BJ (cell line): ENCODE measurements around the gene ATP6V0A1. TPM values are rescaled to one million over a fixed set of nuclear protein-coding genes. Genes with fewer than 3 reads are reported as not detected.

Experiments
- CTCF ChIA-PET: fragments of 350-600 bp; formaldehyde crosslinking; extraction: SDS; loops from one replicate; lab custom pipeline; 2021; ENCODE audit warnings: antibody characterized with exemption, inconsistent platforms; lab: Yijun Ruan, JAX
- POLR2A ChIA-PET: fragments of 300-600 bp; sonication (Branson Sonifier 250); formaldehyde crosslinking; extraction: SDS; loops from one replicate; lab custom pipeline; 2021; ENCODE audit warnings: antibody characterized with exemption; lab: Charles Lee
- DNase-seq: peaks from one replicate; pipeline ENCODE4 v3.0.0-alpha.2; 2011; ENCODE audit warnings: low read depth
- H3K27me3 ChIP-seq: 2 replicates; pipeline ENCODE4 v1.6.0; 2011; ENCODE audit warnings: low read length; ENCODE audit not compliant: control insufficient read depth, insufficient read depth
- H3K36me3 ChIP-seq: 2 replicates; pipeline ENCODE4 v1.5.1; 2011; ENCODE audit warnings: low read length; ENCODE audit not compliant: control insufficient read depth, insufficient read depth
- H3K4me3 ChIP-seq: 2 replicates; pipeline ENCODE4 v1.5.1; 2011; ENCODE audit warnings: low read depth, mild to moderate bottlenecking, control low read depth, low read length
- CTCF ChIP-seq: IDR thresholded peaks from 2 replicates; pipeline ENCODE4 v1.5.1; 2011; ENCODE audit warnings: low read depth, mild to moderate bottlenecking, control low read depth, inconsistent platforms, low read length, moderate library complexity; ENCODE audit not compliant: insufficient read depth
- polyA plus RNA-seq: library from polyadenylated mRNA; depleted of rRNA; stranded (reverse); fragments of >200 nt; gene quantifications from 2 replicates; pipeline ENCODE4 v1.2.3, GENCODE V29; 2011; rRNA removed
- small RNA-seq: library from RNA; depleted of rRNA; stranded (forward); fragments of <200 nt; gene quantifications from one replicate; pipeline ENCODE3, GENCODE V24; 2012; ENCODE audit warnings: low replicate concordance, low read depth; ENCODE audit not compliant: insufficient read length

The ATP6V0A1 gene
- polyA plus RNA-seq, 1 experiment = 37.1 TPM

- TF ChIP-seq CTCF = no peak
- H3K36me3 ChIP-seq = peaks cover 48% of the 10 kb centered on the region
- no peak for DNase-seq
- CTCF ChIA-PET = interaction anchor here (1.1 to 2.0 kb wide), 2 partner anchors 9 to 111 kb away, joined by 3 to 11 read pairs; partner anchors contain the start of gene PSMC3IP
- POLR2A ChIA-PET = interaction anchor here (0.7 kb wide), 1 partner anchor 41 kb away, joined by 3 read pairs; the partner anchor contains the start of gene TUBG1
- H3K4me3 ChIP-seq = no peak overlapping the region
- no peaks in the 10 kb centered on the region for H3K27me3 ChIP-seq
Measured at GRCh38 chr17:42568341-42569111, 109.8 kb downstream of the ATP6V0A1 start.

GRCh38 chr17:42571435-42572225, 113.0 kb downstream of the ATP6V0A1 start:
- POLR2A ChIA-PET = no interaction called here
- Histone ChIP-seq H3K4me3 (no peak overlapping the region), H3K27me3 (no peaks in the 10 kb centered on the region), H3K36me3 (peaks cover 31% of the 10 kb centered on the region)
- no peak for DNase-seq
- CTCF ChIA-PET = no interaction called here
- no peak for TF ChIP-seq CTCF

Small RNA genes within 50 kb of the gene (small RNA-seq; reads per million reads assigned to genes)
- gene MIR548AT = 1.1 reads per million
- not detected for gene RNU7-97P

Other genes starting within 250 kb of the ATP6V0A1 start
- 29.8 and 37.2 TPM in 2 replicates for gene STAT5B, start 182.5 kb upstream of the ATP6V0A1 start, polyA plus RNA-seq
- gene STAT5A, start 170.4 kb upstream of the ATP6V0A1 start, polyA plus RNA-seq = 6.2 and 17.2 TPM in 2 replicates
- 62.0 and 74.4 TPM in 2 replicates for gene STAT3, start 70.4 kb upstream of the ATP6V0A1 start, polyA plus RNA-seq
- 607 and 734 TPM in 2 replicates for gene CAVIN1, start 35.6 kb upstream of the ATP6V0A1 start, polyA plus RNA-seq
- gene NAGLU, start 77.4 kb downstream of the ATP6V0A1 start, polyA plus RNA-seq = 16.3 and 45.3 TPM in 2 replicates
- 0.49 and 0.54 TPM in 2 replicates for gene HSD17B1, start 94.0 kb downstream of the ATP6V0A1 start, polyA plus RNA-seq
- gene COASY, start 103.3 kb downstream of the ATP6V0A1 start, polyA plus RNA-seq = 28.6 and 41.5 TPM in 2 replicates
- 40.9 and 50.1 TPM in 2 replicates for gene MLX, start 108.2 kb downstream of the ATP6V0A1 start, polyA plus RNA-seq
- 3.4 and 5.8 TPM in 2 replicates for gene PSMC3IP, start 118.9 kb downstream of the ATP6V0A1 start, polyA plus RNA-seq
- 28.4 and 54.4 TPM in 2 replicates for gene RETREG3, start 150.5 kb downstream of the ATP6V0A1 start, polyA plus RNA-seq
- 37.2 and 66.1 TPM in 2 replicates for gene TUBG1, start 150.8 kb downstream of the ATP6V0A1 start, polyA plus RNA-seq
- 11.4 and 15.1 TPM in 2 replicates for gene TUBG2, start 200.4 kb downstream of the ATP6V0A1 start, polyA plus RNA-seq
- 5.6 and 9.1 TPM in 2 replicates for gene PLEKHH3, start 218.1 kb downstream of the ATP6V0A1 start, polyA plus RNA-seq
- gene CCR10, start 223.0 kb downstream of the ATP6V0A1 start, polyA plus RNA-seq = 0.91 and 2.3 TPM in 2 replicates
- gene CNTNAP1, start 223.7 kb downstream of the ATP6V0A1 start, polyA plus RNA-seq = 51.8 and 90.6 TPM in 2 replicates